ENCODE data around the gene KIF25.

DNA sequence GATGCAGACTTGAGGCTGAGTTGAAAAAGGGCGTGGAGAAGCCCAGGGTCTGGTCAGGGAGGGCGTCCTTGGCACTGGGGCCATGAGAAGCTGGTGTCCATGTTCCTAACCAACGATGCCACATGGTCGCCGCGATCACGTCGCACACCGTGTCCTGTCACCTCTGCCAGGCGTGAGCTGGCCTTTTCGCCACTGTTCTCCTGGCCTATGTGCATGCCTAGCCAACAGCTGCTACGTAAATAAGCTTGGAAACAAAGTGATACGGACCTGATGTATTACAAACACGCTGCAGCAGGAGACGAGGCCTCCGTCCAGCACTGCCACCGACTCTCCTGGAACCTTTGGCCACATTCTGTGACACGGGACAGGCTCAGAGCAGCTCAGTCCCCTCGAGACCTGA is 22.0 kb upstream of the KIF25 start:
- TF ChIP-seq, protein P1, sequence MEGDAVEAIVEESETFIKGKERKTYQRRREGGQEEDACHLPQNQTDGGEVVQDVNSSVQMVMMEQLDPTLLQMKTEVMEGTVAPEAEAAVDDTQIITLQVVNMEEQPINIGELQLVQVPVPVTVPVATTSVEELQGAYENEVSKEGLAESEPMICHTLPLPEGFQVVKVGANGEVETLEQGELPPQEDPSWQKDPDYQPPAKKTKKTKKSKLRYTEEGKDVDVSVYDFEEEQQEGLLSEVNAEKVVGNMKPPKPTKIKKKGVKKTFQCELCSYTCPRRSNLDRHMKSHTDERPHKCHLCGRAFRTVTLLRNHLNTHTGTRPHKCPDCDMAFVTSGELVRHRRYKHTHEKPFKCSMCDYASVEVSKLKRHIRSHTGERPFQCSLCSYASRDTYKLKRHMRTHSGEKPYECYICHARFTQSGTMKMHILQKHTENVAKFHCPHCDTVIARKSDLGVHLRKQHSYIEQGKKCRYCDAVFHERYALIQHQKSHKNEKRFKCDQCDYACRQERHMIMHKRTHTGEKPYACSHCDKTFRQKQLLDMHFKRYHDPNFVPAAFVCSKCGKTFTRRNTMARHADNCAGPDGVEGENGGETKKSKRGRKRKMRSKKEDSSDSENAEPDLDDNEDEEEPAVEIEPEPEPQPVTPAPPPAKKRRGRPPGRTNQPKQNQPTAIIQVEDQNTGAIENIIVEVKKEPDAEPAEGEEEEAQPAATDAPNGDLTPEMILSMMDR (IDR thresholded peaks at IDR 0.05): no peak
- TF ChIP-seq FOXK1 (CRISPR knock-in tag; IDR thresholded peaks at IDR 0.05) (no peak), FOXJ3 (CRISPR knock-in tag; IDR thresholded peaks at IDR 0.05; ENCODE audit: borderline replicate concordance) (no peak), TP53 (CRISPR knock-in tag; IDR thresholded peaks at IDR 0.05) (no peak)
- TF ChIP-seq, protein P2, sequence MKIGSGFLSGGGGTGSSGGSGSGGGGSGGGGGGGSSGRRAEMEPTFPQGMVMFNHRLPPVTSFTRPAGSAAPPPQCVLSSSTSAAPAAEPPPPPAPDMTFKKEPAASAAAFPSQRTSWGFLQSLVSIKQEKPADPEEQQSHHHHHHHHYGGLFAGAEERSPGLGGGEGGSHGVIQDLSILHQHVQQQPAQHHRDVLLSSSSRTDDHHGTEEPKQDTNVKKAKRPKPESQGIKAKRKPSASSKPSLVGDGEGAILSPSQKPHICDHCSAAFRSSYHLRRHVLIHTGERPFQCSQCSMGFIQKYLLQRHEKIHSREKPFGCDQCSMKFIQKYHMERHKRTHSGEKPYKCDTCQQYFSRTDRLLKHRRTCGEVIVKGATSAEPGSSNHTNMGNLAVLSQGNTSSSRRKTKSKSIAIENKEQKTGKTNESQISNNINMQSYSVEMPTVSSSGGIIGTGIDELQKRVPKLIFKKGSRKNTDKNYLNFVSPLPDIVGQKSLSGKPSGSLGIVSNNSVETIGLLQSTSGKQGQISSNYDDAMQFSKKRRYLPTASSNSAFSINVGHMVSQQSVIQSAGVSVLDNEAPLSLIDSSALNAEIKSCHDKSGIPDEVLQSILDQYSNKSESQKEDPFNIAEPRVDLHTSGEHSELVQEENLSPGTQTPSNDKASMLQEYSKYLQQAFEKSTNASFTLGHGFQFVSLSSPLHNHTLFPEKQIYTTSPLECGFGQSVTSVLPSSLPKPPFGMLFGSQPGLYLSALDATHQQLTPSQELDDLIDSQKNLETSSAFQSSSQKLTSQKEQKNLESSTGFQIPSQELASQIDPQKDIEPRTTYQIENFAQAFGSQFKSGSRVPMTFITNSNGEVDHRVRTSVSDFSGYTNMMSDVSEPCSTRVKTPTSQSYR (CRISPR knock-in tag; IDR thresholded peaks at IDR 0.05): no peak
- TF ChIP-seq, protein P3, sequence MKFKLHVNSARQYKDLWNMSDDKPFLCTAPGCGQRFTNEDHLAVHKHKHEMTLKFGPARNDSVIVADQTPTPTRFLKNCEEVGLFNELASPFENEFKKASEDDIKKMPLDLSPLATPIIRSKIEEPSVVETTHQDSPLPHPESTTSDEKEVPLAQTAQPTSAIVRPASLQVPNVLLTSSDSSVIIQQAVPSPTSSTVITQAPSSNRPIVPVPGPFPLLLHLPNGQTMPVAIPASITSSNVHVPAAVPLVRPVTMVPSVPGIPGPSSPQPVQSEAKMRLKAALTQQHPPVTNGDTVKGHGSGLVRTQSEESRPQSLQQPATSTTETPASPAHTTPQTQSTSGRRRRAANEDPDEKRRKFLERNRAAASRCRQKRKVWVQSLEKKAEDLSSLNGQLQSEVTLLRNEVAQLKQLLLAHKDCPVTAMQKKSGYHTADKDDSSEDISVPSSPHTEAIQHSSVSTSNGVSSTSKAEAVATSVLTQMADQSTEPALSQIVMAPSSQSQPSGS (CRISPR knock-in tag; IDR thresholded peaks at IDR 0.05; ENCODE audit: borderline replicate concordance, low read depth): no peak

Measured in WTC11 (cell line).